Endometrial microvascular endothelial cells (primary cell): ENCODE results near the gene ASCC2. TPM values are rescaled to one million over a fixed set of nuclear protein-coding genes. Genes with fewer than 3 reads are reported as not detected.
"Not testable (repeated sequence)": the region's sequence is repeated elsewhere in the genome, so short reads cannot be mapped to it uniquely, and the experiment has no call there.

Experiments used
- in situ Hi-C: cut with HindIII; loops from 2 replicates; pipeline ENCODE4 v1.10.0; 2017; ENCODE audit warnings: low sequenced_read_pairs, low pct_unique_long_range_greater_than_20kb; ENCODE audit errors: inconsistent ontology term
- total RNA-seq: library from RNA; depleted of rRNA; stranded (reverse); fragments of >200 nt; gene quantifications from one replicate; pipeline ENCODE4 v1.2.3, GENCODE V29; 2015; ENCODE audit errors: inconsistent ontology term

Gene ASCC2, protein sequence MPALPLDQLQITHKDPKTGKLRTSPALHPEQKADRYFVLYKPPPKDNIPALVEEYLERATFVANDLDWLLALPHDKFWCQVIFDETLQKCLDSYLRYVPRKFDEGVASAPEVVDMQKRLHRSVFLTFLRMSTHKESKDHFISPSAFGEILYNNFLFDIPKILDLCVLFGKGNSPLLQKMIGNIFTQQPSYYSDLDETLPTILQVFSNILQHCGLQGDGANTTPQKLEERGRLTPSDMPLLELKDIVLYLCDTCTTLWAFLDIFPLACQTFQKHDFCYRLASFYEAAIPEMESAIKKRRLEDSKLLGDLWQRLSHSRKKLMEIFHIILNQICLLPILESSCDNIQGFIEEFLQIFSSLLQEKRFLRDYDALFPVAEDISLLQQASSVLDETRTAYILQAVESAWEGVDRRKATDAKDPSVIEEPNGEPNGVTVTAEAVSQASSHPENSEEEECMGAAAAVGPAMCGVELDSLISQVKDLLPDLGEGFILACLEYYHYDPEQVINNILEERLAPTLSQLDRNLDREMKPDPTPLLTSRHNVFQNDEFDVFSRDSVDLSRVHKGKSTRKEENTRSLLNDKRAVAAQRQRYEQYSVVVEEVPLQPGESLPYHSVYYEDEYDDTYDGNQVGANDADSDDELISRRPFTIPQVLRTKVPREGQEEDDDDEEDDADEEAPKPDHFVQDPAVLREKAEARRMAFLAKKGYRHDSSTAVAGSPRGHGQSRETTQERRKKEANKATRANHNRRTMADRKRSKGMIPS
- total RNA-seq, result 40.9 TPM

GRCh38 chr22:29837741-29838598, at the start of gene ASCC2:
TSS of gene ASCC2 (minus strand) at chr22:29838274. CDS start at chr22:29832325, 5,949 bp downstream.
- in situ Hi-C loops, result no loop called here

- in situ Hi-C loops, result no loop called here
Observed at GRCh38 chr22:29887358-29887757, 49.3 kb upstream of the ASCC2 start.

GRCh38 chr22:29886596-29886995, 48.5 kb upstream of the ASCC2 start:
- in situ Hi-C loops, result no loop called here

GRCh38 chr22:29885610-29886009, 47.5 kb upstream of the ASCC2 start:
- in situ Hi-C loops, result no loop called here

GRCh38 chr22:29883775-29884097, 45.7 kb upstream of the ASCC2 start:
- in situ Hi-C loops, result no loop called here

DNA sequence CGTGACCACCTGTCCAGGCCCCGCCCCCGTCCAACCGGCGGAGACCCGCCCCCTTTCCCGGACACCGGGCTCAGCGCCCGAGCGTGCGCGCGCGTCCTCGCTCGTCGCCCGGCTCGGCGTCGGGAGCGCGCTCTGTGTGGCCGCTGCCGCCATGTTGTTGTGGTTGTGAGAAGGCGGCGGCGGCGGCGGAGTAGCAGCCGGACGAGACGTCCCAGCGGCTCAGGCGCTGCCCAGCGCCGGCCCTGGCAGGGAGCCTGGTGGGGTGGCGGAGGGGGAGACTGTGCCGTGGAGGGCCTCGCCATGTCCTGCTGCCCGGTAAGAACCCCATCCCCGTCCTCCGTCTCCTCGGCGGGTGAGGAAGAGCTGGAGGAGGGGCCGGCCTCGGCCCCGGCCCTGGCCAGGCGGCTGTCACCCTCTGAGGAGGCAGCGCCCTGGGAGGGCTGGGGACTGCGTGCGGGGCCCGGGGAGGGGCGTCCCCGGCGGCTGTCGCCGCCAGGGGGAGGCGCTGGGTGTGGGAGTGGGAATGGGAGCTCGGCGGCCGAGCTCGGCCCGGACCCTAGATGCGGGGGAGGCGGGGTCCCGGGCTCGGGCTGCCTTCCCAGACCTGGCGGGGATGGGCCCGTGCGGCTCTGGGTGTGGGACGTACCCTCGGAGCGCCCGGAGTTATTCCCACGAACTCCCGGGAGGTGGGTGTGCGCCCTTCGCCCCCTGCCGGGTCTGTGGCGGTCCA, 45.1 kb upstream of the ASCC2 start, which contains the start of gene MTMR3:
TSS of gene MTMR3 (plus strand) at position 130 of the 730 bp plus-strand sequence. CDS start 87,886 bp downstream, outside the sequence.
- in situ Hi-C loops, result no loop called here

GRCh38 chr22:29882716-29883044, 44.6 kb upstream of the ASCC2 start:
- in situ Hi-C loops, result no loop called here

GRCh38 chr22:29879753-29880152, 41.7 kb upstream of the ASCC2 start:
- in situ Hi-C loops, result no loop called here

DNA sequence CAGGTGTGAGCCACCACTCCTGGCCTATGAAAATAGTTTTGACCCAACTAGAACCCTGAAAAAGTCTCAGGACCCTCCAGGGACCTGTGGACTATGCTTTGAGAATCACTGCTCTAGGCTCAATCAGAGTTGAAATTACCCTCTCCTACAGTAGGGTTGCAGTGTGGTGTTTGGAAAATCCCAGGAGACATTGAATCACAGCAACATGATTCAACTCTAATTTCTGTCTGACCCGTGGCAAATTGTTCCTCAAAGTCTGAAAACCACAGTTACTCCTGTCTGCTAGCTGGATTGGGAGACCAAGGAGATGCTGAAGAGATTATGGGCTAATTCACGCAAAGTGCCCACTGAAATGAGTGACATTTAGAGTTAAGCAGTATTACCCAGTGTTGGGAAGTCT, 39.5 kb upstream of the ASCC2 start:
- in situ Hi-C loops, result no loop called here

GRCh38 chr22:29873943-29874342, 35.9 kb upstream of the ASCC2 start:
- in situ Hi-C loops, result no loop called here

DNA sequence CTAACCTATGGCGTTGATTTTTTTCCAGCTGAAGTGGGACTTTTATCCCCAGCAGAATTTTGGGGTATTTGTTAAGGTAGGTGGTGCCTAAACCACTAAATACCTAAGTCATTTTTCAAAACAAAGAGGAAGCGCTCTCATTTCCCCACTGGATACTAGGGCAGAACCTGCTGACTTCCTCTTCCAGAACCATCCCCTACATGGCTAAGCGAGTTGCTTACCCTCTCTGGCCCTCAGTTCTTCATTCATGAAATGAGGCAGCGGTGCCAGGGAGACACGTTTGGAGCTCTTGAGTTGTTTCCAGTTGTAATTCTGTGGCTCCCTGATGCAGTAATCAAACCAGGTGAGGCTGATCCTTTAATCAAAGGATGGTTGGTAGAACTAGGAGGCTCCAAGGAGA, 34.9 kb upstream of the ASCC2 start:
- in situ Hi-C loops, result no loop called here

- in situ Hi-C loops, result no loop called here
Observed at GRCh38 chr22:29872144-29872893, 34.2 kb upstream of the ASCC2 start.

DNA sequence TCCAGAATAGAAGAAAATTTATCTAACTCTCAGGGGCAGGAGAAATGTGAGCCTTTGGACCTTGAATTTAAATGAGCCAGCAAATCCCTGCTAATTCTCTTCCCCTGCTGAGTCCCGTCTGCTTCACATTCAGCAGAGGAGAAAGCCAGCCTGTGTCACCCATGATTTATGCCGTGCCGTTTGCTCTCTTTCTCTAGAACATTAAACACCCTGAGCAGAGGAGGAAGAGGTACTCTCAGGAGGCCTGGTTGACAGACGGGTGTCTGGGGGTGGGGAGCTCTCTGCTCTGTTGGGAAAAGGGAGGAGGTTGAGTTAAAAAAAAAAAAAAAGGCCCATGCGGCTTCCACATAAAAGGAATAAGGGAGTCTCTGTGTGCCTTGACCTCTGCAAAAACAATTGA, 33.6 kb upstream of the ASCC2 start:
- in situ Hi-C loops, result no loop called here

DNA sequence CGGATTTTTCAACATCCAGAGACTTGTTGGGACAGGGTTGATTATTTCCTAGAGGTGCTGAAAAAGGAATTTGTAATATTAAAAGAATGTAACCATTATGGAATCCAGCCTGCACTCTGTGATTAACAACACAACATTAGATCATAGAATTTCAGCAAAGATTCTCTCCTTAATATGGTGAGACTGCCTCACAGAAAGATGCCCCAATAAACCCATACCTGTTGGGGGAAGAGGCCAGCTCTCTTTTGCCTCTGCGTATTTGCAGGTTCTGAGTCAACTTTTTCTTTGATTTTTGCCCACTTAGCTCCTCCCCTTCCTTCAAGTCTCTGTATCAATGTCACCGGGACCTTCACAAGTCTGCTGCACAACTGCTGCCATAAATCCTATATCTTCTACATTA, 32.5 kb upstream of the ASCC2 start:
- in situ Hi-C loops, result no loop called here

DNA sequence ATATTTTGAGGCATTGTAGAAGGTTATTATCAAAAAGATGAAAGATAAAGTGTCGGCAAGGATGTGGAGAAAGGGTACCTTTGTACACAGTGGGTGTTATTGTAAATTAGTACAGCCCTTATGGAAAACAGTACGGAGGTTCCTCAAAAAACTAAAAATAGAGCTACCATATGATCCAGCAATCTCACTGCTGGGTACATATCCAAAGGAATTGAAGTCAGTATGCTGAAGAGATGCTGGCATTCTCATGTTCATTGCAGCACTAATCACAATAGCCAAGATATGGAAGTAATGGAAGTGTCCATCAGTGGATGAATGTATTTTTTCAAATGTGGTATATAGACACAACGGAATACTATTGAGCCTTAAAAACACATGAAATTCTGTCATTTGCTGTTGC, 29.8 kb upstream of the ASCC2 start:
- in situ Hi-C loops, result no loop called here

- in situ Hi-C loops, result no loop called here
Observed at GRCh38 chr22:29867260-29867659, 29.2 kb upstream of the ASCC2 start.

GRCh38 chr22:29865572-29865971, 27.5 kb upstream of the ASCC2 start:
- in situ Hi-C loops, result not testable (repeated sequence)

- in situ Hi-C loops, result no loop called here
Observed at GRCh38 chr22:29861672-29862297, 23.7 kb upstream of the ASCC2 start.
